ENCODE data around the gene RSPH1.

DNA sequence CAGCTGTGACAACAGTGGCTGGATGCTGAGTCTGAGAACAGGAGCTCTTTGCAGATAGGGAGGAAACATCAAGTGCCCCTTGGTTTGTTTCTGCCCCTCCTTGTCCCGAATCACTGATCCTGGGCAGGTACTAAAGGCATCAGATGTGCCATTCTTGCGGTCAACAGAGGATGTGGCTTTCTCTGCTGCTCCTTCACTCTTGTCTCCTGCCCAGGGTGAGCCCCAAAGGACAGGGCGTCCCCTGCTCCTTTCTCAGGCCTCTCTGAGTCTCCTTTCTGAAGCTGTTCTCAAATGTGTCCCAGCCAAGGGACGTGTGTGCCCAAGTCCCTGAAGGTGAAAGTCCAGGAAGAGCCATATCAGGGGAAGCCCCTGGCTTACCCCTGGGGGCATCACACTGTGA, 49.3 kb upstream of the RSPH1 start:
- TF ChIP-seq POLR2AphosphoS5 (IDR thresholded peaks at IDR 0.05; ENCODE audit: borderline replicate concordance, low read depth, low read length) (no peak), EZH2 (IDR thresholded peaks at IDR 0.05) (no peak)
